Bronchial epithelial cell (primary cell): ENCODE measurements around the gene ENO1. TPM values are rescaled to one million over a fixed set of nuclear protein-coding genes. Genes with fewer than 3 reads are reported as not detected.
A peak's percentile ranks its signal among the peaks of the same experiment; 100 is the strongest.

ENCODE experiments used
- DNase-seq: peaks from one replicate; pipeline ENCODE4 v3.0.0-alpha.2; 2010; ENCODE audit warnings: low read depth
- FAIRE-seq: peaks from 2 replicates; lab custom pipeline; 2011; peaks lifted over from hg19 to GRCh38; lab: Jason Lieb, UNC
- H3K27me3 ChIP-seq: 2 replicates; pipeline ENCODE4 v1.5.1; 2011; ENCODE audit warnings: low read length; ENCODE audit not compliant: control insufficient read depth, insufficient read depth
- H3K36me3 ChIP-seq: 2 replicates; pipeline ENCODE4 v1.5.1; 2011; ENCODE audit warnings: low read length; ENCODE audit not compliant: control insufficient read depth, insufficient read depth
- H3K4me3 ChIP-seq: 2 replicates; pipeline ENCODE4 v1.5.1; 2011; ENCODE audit warnings: mild to moderate bottlenecking, low read depth, low read length, control low read depth
- CTCF ChIP-seq: IDR thresholded peaks from 2 replicates; pipeline ENCODE4 v1.5.1; 2011; ENCODE audit warnings: mild to moderate bottlenecking, moderate library complexity, low read length, control low read depth, inconsistent platforms; ENCODE audit not compliant: insufficient read depth, severe bottlenecking
- total RNA-seq: library from RNA; depleted of rRNA; stranded (reverse); fragments of >200 nt; gene quantifications from 2 replicates; pipeline ENCODE4 v1.2.1, GENCODE V29; 2014

The ENO1 gene
- total RNA-seq, 1 donor from 2014 or later = 1,539 TPM

GRCh38 chr1:8858112-8858668 is 20.3 kb downstream of the ENO1 start:
- TF ChIP-seq CTCF = no peak
- DNase-seq = peak; percentile 53
- no peak for FAIRE-seq
- no peaks in the 10 kb centered on the region for H3K27me3 ChIP-seq
- peaks cover 26% of the 10 kb centered on the region for H3K36me3 ChIP-seq
- H3K4me3 ChIP-seq = no peak overlapping the region

- no peak for FAIRE-seq
- no peak for TF ChIP-seq CTCF
- H3K4me3 ChIP-seq = no peak overlapping the region
- no peaks in the 10 kb centered on the region for H3K27me3 ChIP-seq
- DNase-seq = no peak
- peaks cover 15% of the 10 kb centered on the region for H3K36me3 ChIP-seq
Observed at GRCh38 chr1:8856689-8857412, 21.6 kb downstream of the ENO1 start.

GRCh38 chr1:8854240-8854639 is 24.2 kb downstream of the ENO1 start:
- no peak for FAIRE-seq

GRCh38 chr1:8851060-8851459 is 27.4 kb downstream of the ENO1 start:
- H3K27me3 ChIP-seq = peaks cover 4% of the 10 kb centered on the region
- no peaks in the 10 kb centered on the region for H3K36me3 ChIP-seq
- FAIRE-seq (no peak), DNase-seq (no peak)
- no peak overlapping the region for H3K4me3 ChIP-seq
- TF ChIP-seq CTCF = no peak

More at GRCh38 chr1:8854240-8854639, 24.2 kb downstream of the ENO1 start:
- H3K4me3 ChIP-seq = no peak overlapping the region
- no peaks in the 10 kb centered on the region for H3K27me3 ChIP-seq
- DNase-seq = no peak
- no peak for TF ChIP-seq CTCF
- peaks cover 3% of the 10 kb centered on the region for H3K36me3 ChIP-seq

GRCh38 chr1:8848663-8849386 is 29.7 kb downstream of the ENO1 start:
- no peaks in the 10 kb centered on the region for H3K36me3 ChIP-seq
- FAIRE-seq = no peak
- H3K4me3 ChIP-seq = no peak overlapping the region

More at GRCh38 chr1:8848663-8849386, 29.7 kb downstream of the ENO1 start:
- H3K27me3 ChIP-seq = peaks cover 4% of the 10 kb centered on the region
- peak; percentile 63 for DNase-seq
- TF ChIP-seq CTCF = peak; percentile 95
